Measurements from ENCODE around the gene CASTOR2.
"Not testable (repeated sequence)": the region's sequence is repeated elsewhere in the genome, so short reads cannot be mapped to it uniquely, and the experiment has no call there.

CASTOR2 gene

GRCh38 chr7:75050501-75050900 lies 86.0 kb downstream of the CASTOR2 start:
- DNase-seq (ENCODE audit: low spot score): no peak

- no peak for DNase-seq (ENCODE audit: low spot score)
Measured at GRCh38 chr7:75054744-75055143, 90.2 kb downstream of the CASTOR2 start.

GRCh38 chr7:75055155-75055554 lies 90.7 kb downstream of the CASTOR2 start:
- no peak for DNase-seq (ENCODE audit: low spot score)

GRCh38 chr7:75055830-75056772 lies 91.6 kb downstream of the CASTOR2 start:
- DNase-seq (ENCODE audit: low spot score): no peak

- DNase-seq (ENCODE audit: low spot score): no peak
Measured at GRCh38 chr7:75058406-75058805, 93.9 kb downstream of the CASTOR2 start.

- no peak for DNase-seq (ENCODE audit: low spot score)
Measured at GRCh38 chr7:75064291-75064690, 99.8 kb downstream of the CASTOR2 start.

GRCh38 chr7:75064801-75065200 lies 100.3 kb downstream of the CASTOR2 start:
- DNase-seq (ENCODE audit: low spot score): no peak

GRCh38 chr7:75066521-75066920 lies 102.0 kb downstream of the CASTOR2 start:
- DNase-seq (ENCODE audit: low spot score): no peak

- DNase-seq (ENCODE audit: low spot score): peak; percentile 26
Measured at GRCh38 chr7:75072981-75073283, 108.4 kb downstream of the CASTOR2 start.

GRCh38 chr7:75074262-75074641 lies 109.7 kb downstream of the CASTOR2 start:
- DNase-seq (ENCODE audit: low spot score): not testable (repeated sequence)
